Sigmoid colon (tissue), 4 donors: ENCODE data around the gene PRELID3B.

Experiments
- CTCF ChIP-seq, 4 experiments: fragments of 450-650 bp in 3 of 4; fragments of 200-600 bp in 1 of 4; IDR thresholded peaks; one replicate each; pipeline ENCODE4 v1.5.1; 2016 to 2019; ENCODE audit warnings: antibody characterized with exemption in 4 of 4, mild to moderate bottlenecking in 3 of 4, moderate library complexity in 2 of 4
- POLR2A ChIP-seq, 2 donors: fragments of 450-650 bp; IDR thresholded peaks; one replicate each; pipeline ENCODE4 v1.6.1; 2016; ENCODE audit warnings: antibody characterized with exemption in 2 of 2, mild to moderate bottlenecking in 2 of 2, moderate library complexity in 2 of 2
- POLR2AphosphoS5 ChIP-seq, 4 donors: sonication (generic); formaldehyde crosslinking; IDR thresholded peaks; one replicate each; pipeline ENCODE4 v1.6.1; 2017; ENCODE audit warnings: antibody characterized with exemption in 4 of 4

DNA sequence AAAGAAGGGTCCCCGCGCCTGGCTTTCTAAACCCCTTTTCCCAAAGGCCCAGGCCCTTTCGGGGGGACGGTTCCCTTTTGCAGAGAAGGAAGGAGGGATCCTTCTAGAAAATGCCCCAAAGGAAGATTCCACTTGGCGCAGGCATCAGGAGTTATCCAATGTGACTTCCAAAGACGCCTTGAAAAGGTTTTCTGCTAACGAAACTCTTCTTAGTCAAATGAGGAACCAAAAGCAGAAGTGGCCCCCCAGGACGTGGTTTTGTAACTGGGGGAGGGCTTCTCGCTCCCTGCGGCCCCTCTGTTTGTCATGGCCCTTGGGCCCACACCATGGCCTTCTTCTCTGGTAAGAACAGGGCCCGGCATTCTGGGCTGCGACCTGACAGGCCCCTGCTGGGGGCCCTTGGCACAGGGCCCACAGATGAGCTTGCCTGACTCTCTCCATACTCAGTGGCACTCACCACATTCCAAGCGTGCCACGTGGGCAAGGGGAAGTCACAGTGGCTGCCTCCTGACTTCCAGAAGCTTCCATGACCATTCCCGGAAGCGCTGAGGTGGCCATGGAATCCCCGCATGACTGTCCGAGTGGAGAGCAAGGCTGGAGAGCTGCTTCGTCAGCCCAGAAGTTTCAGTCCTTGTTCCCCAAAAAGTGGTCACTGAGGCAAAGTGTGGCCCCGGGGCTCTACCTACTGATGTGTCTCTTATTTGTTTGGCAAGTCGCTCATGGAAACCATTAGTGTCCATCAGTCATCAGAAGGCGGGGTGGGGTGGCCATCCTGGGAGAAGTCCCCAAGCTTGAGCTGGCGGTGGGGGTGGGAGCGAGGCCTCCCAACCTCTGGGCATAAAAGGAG is 34.7 kb downstream of the PRELID3B start:
- TF ChIP-seq CTCF (IDR thresholded peaks at IDR 0.05) = no peak
- no peak for TF ChIP-seq POLR2A (IDR thresholded peaks at IDR 0.05)
- peak in 1 of 4 donors; percentile 15 for TF ChIP-seq POLR2AphosphoS5 (IDR thresholded peaks at IDR 0.05)
